A204.1 (cell line): ENCODE data around the gene BNIP2.

ENCODE experiments used
- FAIRE-seq: peaks from 2 replicates; lab custom pipeline; 2012; peaks lifted over from hg19 to GRCh38; lab: Jason Lieb, UNC

Gene BNIP2

DNA sequence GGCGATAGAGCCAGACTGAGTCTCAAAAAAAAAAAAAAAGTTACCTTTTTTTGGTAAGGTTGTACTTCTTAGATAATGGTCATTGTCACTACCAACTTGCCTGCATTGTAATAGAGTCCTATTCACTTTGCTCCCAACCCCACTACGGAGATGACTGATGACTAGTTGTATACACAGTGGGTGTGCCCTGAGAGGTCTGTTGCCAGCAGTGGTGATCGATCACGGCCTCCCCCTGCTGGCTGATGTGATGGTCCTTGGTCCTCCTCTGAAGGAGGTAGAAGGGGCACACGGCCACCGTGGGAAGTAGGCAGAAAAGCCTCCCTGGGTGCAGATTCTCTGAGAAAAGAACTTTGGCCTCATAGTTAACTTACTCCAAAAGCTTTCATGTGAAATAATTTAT lies 66.8 kb downstream of the BNIP2 start:
- no peak for FAIRE-seq

DNA sequence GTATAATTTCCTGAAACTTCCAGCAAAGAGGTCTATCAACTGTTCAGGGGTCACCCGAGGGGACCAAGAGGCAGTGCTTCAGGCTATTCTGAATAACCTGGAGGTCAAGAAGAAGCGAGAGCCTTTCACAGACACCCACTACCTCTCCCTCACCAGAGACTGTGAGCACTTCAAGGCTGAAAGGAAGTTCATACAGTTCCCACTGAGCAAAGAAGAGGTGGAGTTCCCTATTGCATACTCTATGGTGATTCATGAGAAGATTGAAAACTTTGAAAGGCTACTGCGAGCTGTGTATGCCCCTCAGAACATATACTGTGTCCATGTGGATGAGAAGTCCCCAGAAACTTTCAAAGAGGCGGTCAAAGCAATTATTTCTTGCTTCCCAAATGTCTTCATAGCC lies 70.7 kb downstream of the BNIP2 start:
- no peak for FAIRE-seq

DNA sequence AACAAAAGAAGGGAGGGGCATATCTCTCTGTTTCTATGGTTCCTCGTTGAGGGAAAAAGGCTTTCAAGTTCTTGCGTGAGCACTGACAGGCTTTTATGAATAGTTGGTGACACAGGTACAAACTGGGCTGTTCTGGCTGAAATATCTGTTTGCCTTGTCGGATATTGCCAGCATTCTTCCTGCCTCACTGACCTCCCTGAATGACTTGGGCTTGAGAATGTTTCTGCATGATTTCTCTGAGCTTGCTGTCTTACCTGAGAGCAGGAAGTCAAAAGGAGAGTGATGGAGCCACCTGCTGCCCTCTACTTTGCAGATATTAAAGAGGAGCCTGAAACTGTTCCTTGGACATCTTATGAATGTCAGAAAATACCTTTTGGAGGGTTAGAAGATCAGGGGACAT lies 72.7 kb downstream of the BNIP2 start:
- FAIRE-seq = no peak

DNA sequence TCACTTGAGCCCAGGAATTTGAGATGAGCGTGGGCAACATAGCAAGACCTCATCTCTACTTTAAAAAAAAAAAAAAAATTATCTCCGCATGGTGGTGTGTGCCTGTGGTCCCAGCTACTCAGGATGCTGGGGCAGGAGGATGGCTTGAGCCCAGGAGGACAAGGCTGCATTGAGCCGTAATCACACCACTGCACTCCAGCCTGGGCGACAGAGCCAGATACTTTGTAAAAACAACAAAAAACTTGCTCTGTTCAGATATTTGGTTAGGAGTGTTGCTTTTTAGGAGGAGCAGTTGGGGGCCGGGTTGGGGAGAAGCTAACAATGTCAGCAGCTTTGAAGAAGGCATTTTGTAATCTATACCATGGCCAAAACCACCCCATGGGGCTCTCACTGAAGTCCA lies 73.5 kb downstream of the BNIP2 start:
- no peak for FAIRE-seq

DNA sequence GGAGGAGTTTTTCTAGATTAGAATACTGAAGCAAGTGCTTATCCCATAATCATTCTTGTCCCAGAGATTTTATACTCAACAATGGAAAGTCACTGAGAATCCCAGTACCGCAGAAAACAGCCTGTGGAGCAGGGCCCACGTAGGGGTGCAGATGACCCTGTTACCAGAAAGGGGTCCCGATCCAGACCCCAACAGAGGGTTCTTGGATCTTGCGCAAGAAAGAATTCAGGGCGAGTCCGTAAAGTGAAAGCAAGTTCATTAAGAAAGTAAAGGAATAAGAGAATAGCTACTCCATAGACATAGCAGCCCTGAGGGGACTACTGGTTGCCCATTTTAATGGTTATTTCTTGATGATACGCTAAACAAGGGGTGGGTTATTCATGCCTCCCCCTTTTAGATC lies 75.0 kb downstream of the BNIP2 start:
- FAIRE-seq = no peak

DNA sequence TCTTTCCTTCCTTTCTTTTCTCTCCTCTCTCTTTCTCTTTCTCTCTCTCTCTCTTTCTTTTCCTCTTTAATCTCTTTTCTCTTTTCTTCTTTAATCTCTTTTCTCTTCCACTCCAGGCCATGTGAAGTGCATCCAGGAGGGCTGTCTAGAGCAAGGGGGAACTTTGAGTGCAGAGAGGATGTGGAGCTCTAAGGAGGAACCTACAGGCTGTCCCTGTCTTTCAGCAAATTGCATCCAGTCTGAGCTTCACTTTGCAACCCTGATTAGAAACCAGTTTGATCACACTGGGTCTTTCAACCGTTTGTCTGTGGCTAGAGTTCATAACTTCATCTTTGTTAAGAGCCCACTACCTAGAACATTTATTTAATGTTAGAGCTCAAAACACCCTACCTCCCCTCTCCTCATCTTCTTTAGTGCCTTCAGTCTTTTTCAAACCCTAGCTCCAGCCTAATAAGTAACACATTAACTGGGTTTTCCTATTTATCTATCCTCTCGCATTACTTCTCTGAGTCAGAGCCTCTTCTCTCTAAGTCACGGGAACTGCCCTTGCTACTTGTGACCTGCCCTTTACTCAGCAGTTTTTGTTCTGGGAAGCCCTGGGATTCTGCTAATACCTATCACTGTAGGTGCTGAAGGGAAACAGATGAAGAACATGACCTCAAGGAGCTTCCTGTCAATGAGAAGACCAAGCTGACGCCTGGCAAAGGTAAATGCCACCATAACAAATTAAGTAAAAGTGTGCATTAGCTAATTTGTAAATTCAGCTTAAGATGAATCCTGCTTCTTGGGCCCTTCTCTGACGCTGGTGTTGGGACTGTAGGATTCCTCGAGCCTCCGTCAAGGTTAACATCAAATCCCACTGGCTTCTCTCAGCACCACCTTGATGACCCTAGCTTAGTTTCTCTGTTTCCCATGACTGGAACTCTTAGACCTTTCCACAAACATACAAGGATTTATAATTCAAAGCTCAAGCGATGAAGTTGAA lies 77.6 kb downstream of the BNIP2 start, which contains the start of gene GCNT3:
Gene GCNT3 (plus strand): TSS at position 508 of the 985 bp plus-strand sequence. CDS start 6,456 bp downstream, outside the sequence.
- FAIRE-seq = no peak

DNA sequence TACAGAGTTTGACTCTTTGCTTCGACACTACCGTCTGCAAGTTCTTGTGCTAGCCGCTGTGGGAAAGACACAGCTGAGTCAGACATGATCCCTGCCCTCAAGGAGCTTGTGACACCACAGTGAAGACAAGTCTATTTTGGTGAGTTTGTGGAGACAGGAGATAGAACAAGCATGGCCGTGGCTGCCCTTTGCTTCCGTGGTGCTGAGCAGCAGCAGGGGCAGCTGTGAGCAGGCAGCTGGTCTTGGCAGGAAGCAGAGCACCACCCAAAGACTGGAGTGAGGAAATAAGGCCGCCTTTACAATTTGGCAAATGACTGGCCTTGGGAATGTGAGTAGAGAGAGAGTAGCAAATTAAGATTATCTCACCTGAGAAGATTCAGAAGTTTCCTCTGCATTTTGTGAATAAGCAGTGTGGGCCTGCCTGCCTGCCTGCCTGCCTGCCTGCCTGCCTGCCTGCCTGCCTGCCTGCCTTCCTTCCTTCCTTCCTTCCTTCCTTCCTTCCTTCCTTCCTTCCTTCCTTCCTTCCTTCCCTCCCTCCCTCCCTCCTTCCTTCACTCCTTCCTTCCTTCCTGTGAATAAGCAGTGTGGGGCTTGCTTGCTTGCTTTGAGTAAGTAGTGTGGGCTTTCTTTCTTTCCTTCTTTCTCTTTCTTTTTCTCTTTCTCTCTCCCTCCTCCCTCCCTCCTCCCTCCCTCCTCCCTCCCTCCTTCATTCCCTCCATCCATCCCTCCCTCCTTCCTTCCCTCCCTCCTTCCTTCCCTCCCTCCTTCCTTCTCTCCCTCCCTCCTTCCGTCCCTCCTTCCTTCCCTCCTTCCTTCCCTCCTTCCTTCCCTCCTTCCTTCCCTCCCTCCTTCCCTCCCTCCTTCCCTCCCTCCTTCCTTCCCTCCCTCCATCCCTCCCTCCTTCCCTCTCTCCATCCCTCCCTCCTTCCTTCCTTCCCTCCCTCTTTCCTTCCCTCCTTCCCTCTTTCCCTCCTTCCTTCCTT lies 79.1 kb downstream of the BNIP2 start:
- FAIRE-seq = no peak
